ENCODE data around the gene GSTO2. TPM values are rescaled to one million over a fixed set of nuclear protein-coding genes. Genes with fewer than 3 reads are reported as not detected.
A peak's percentile ranks its signal among the peaks of the same experiment; 100 is the strongest.

Gene GSTO2
- total RNA-seq, 4 donors from 2014 or later: 0.71 to 2.3 (median 1.4) TPM; not detected in 1

DNA sequence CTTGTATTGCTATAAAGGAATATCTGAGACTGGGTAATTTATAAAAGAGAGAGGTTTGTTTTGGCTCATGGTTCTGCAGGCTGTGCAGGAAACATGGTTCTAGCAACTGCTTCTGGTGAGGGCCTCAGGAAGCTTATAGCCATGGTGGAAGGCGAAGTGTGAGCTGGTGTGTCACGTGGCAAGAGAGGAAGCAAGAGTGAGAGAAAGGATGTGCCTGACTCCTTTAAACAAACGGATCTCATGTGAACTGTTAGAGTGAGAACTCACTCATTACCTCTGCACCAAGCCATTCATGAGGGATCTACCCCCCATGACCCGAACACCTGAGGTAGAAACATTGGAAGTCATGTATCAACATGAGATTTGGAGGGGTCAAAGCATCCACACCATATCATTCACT is 77.0 kb downstream of the GSTO2 start:
- Histone ChIP-seq H3K4me1 (peaks cover 0 to 10% of the 10 kb centered on the region in 2 donors), H3K27ac (no peak overlapping the region), H3K9me3 (no peaks in the 10 kb centered on the region), H3K36me3 (no peaks in the 10 kb centered on the region), H3K4me3 (no peak overlapping the region), H3K27me3 (no peaks in the 10 kb centered on the region)
- ATAC-seq: no peak
- intact Hi-C loops (cut with DNase I; ENCODE audit: low total_unique reads) (loop anchor here (5.0 kb wide), 1 partner anchor 459 kb away; no protein-coding TSS in a partner anchor), in situ Hi-C loops (cut with MboI; ENCODE audit: low sequenced_read_pairs in 4 of 4) (loop anchor here (5.0 kb wide), 3 partner anchors 44 to 54 kb away; no protein-coding TSS in a partner anchor)
- DNase-seq: no peak
- TF ChIP-seq CTCF (IDR thresholded peaks at IDR 0.05 in 4 of 5, conservative IDR thresholded peaks at IDR 0.05 in 1 of 5) (no peak), POLR2A (IDR thresholded peaks at IDR 0.05) (no peak)

DNA sequence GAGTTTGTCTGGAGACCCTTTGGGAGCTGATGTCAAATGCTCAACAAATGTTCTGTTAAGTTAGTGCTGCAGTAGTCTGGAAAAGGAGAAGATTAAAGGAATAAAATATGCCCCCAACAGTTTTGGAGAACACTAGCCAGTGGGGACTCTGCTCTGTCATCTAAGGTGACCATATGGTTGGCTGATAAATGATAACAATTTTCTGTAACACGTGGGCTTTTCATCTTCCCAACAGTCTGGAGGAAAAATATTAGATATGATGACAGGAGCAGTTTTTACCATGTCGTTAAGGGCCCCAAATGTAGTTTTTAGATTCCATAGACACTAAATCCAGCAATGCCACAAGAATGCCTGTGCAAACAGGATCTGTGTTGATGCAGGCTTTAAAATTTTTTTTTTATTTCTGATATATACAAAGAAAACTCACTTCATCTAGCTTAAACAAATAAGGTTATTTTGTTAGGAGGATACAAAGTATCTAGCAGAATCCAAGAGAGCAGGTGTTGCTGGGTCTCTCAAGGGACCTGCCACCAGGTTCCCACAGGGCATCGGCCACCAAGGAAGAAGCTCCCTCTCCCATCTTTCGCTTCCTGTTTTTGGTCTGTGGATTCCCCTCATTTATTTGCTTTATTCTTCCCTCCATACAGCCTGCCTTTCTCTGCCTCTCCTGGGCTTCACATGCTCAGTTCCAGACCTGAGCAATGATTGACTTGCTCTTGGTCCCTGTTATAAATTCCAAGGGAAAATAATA is 78.5 kb downstream of the GSTO2 start:
- no peak overlapping the region for H3K27ac ChIP-seq
- no peaks in the 10 kb centered on the region for H3K27me3 ChIP-seq
- intact Hi-C loops (cut with DNase I; ENCODE audit: low total_unique reads) (loop anchor here (5.0 kb wide), 1 partner anchor 460 kb away; no protein-coding TSS in a partner anchor), in situ Hi-C loops (cut with MboI; ENCODE audit: low sequenced_read_pairs in 4 of 4) (loop anchor here (5.0 kb wide), 3 partner anchors 45 to 55 kb away; no protein-coding TSS in a partner anchor)
- TF ChIP-seq POLR2A (IDR thresholded peaks at IDR 0.05) (no peak), CTCF (IDR thresholded peaks at IDR 0.05 in 4 of 5, conservative IDR thresholded peaks at IDR 0.05 in 1 of 5) (no peak)
- no peaks in the 10 kb centered on the region for H3K36me3 ChIP-seq
- H3K4me1 ChIP-seq: peaks cover 0 to 10% of the 10 kb centered on the region in 2 donors
- DNase-seq (no peak), ATAC-seq (no peak)
- H3K4me3 ChIP-seq: no peak overlapping the region
- H3K9me3 ChIP-seq: no peaks in the 10 kb centered on the region

- no peaks in the 10 kb centered on the region for H3K9me3 ChIP-seq
- in situ Hi-C loops (cut with MboI; ENCODE audit: low sequenced_read_pairs in 4 of 4) (loop anchor here (5.0 kb wide), 3 partner anchors 46 to 56 kb away; no protein-coding TSS in a partner anchor), intact Hi-C loops (cut with DNase I; ENCODE audit: low total_unique reads) (loop anchor here (5.0 kb wide), 1 partner anchor 461 kb away; no protein-coding TSS in a partner anchor)
- H3K4me1 ChIP-seq: peaks cover 8 to 15% of the 10 kb centered on the region in 2 donors
- TF ChIP-seq POLR2A (IDR thresholded peaks at IDR 0.05) (no peak), CTCF (IDR thresholded peaks at IDR 0.05 in 4 of 5, conservative IDR thresholded peaks at IDR 0.05 in 1 of 5) (no peak)
- no peak overlapping the region for H3K27ac ChIP-seq
- no peak overlapping the region for H3K4me3 ChIP-seq
- no peak for DNase-seq
- no peaks in the 10 kb centered on the region for H3K36me3 ChIP-seq
- no peaks in the 10 kb centered on the region for H3K27me3 ChIP-seq
- ATAC-seq: no peak
These were observed 79.6 kb downstream of the GSTO2 start for GRCh38 chr10:104348601-104349000.

DNA sequence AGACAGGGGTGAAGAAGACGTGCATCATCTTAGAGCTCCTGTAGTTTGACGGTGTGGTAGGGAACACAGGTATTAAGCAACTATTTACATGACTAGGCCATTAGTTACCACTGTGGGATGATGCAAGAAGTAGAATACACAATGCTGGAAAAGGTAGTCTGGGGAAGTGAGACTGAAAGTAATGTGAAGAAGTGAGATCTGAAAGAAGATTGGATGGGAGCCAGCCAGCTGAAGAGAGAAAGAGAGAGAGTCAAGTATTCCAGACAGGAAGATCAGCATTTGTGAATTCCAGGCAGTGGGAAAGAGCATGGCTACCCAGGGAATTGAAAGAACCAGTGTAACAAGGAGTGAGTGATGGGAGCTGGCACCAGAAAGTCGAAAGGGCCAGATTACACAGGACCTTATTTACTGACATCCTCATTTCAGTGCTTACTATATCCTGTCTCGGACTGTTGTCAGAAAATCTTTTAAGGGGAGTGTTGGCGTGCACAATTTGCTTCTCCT is 80.7 kb downstream of the GSTO2 start:
- H3K36me3 ChIP-seq: no peaks in the 10 kb centered on the region
- peaks cover 11 to 22% of the 10 kb centered on the region in 2 donors for H3K4me1 ChIP-seq
- no peak for DNase-seq
- H3K4me3 ChIP-seq: peak overlapping the region in 3 of 4 donors; percentile 7 to 27 (median 9)
- H3K9me3 ChIP-seq: no peaks in the 10 kb centered on the region
- intact Hi-C loops (cut with DNase I; ENCODE audit: low total_unique reads) (loop anchor here (1.0 to 5.0 kb wide), 3 partner anchors 44 to 462 kb away; no protein-coding TSS in a partner anchor), in situ Hi-C loops (cut with MboI; ENCODE audit: low sequenced_read_pairs in 4 of 4) (loop anchor here (5.0 kb wide), 3 partner anchors 47 to 57 kb away; no protein-coding TSS in a partner anchor)
- ATAC-seq: peak; percentile 25 to 28
- TF ChIP-seq POLR2A (IDR thresholded peaks at IDR 0.05) (no peak), CTCF (IDR thresholded peaks at IDR 0.05 in 4 of 5, conservative IDR thresholded peaks at IDR 0.05 in 1 of 5) (no peak)
- peak overlapping the region; percentile 55 to 63 (median 60) for H3K27ac ChIP-seq
- H3K27me3 ChIP-seq: no peaks in the 10 kb centered on the region

Measured in gastrocnemius medialis (tissue), 4 donors.